Esophagus squamous epithelium (tissue), 4 donors: Measurements from ENCODE around the gene DDX51.

Experiments
- POLR2A ChIP-seq, 4 donors: fragments of 450-650 bp; IDR thresholded peaks; one replicate each; pipeline ENCODE4 v1.6.1; 2017; ENCODE audit warnings: antibody characterized with exemption in 4 of 4, mild to moderate bottlenecking in 4 of 4, moderate library complexity in 3 of 4
- TF ChIP-seq, protein P1 (sequence below), 6 experiments: fragments of 450-650 bp in 4 of 6; fragments of 200-600 bp in 2 of 6; sonication (generic) in 2 of 6; IDR thresholded peaks; one replicate each; pipeline ENCODE4 v1.5.1; 2016 to 2019; ENCODE audit warnings: antibody characterized with exemption in 6 of 6, mild to moderate bottlenecking in 4 of 6, moderate library complexity in 4 of 6

DNA sequence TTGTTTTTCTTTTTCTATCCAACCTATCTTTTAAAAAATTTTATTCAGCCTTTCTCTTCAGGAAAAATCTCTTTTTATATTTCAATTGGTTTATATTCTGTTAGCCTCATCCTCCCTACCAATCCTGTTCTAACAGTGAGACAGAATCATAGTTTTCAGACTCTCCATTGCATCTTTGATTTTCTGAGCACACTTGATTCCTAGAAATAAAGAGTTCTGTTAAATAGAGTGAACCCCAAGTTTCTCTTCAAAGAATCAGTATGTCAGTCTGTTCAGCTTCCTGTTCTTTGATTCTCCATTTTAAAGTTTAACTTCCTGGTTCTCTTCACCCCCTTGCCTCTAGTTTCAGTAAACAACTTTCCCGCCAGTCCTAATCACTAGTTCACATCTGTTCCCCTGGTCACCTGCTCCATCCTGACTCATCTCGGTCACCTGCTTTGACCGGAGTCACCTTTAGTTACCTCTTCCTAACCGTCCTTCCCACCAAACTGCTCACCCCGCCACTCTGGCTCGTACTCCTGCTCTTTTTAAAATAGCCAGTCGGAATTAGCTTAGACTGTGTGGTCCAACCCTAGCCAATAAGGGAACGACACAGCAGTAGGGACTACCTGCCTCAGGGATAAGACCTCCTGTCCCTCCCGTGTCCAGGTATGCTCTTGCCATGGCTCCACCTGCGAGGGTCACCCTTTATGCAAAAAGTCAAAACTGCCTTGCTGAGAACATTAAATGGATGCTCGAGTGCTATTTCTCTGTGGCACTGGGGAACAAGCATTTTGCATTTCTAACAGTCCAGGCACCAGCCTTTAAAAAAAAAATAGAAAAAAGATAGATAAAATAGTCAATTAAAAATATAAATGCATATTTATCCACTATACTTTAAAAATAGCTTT is 48.4 kb downstream of the DDX51 start:
- TF ChIP-seq, protein P1, sequence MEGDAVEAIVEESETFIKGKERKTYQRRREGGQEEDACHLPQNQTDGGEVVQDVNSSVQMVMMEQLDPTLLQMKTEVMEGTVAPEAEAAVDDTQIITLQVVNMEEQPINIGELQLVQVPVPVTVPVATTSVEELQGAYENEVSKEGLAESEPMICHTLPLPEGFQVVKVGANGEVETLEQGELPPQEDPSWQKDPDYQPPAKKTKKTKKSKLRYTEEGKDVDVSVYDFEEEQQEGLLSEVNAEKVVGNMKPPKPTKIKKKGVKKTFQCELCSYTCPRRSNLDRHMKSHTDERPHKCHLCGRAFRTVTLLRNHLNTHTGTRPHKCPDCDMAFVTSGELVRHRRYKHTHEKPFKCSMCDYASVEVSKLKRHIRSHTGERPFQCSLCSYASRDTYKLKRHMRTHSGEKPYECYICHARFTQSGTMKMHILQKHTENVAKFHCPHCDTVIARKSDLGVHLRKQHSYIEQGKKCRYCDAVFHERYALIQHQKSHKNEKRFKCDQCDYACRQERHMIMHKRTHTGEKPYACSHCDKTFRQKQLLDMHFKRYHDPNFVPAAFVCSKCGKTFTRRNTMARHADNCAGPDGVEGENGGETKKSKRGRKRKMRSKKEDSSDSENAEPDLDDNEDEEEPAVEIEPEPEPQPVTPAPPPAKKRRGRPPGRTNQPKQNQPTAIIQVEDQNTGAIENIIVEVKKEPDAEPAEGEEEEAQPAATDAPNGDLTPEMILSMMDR (IDR thresholded peaks at IDR 0.05): no peak
- no peak for TF ChIP-seq POLR2A (IDR thresholded peaks at IDR 0.05)
